K562 (cell line): Measurements from ENCODE around the gene SPAG16. TPM values are rescaled to one million over a fixed set of nuclear protein-coding genes. Genes with fewer than 3 reads are reported as not detected.

Experiments
- ATAC-seq: fragments of 200-7000 bp; cut with Tn5 transposase; 3 replicates; pipeline ENCODE4 v1.9.1; 2020; ENCODE audit warnings: moderate library complexity
- BruUV-seq: library from RNA; stranded (reverse); fragments of 400-500 nt; replicated peaks from 2 replicates; lab custom pipeline; 2021; lab: Mats Ljungman, UMichigan
- CTCF ChIA-PET: fragments of 300-600 bp; formaldehyde crosslinking; extraction: SDS; loops from one replicate; lab custom pipeline; 2021; ENCODE audit warnings: low intra/inter-chr PET ratio; lab: Yijun Ruan, JAX
- POLR2A ChIA-PET: fragments of 300-600, 350-650 bp; sonication (Branson Sonifier 250); formaldehyde crosslinking; extraction: SDS; loops from one replicate; lab custom pipeline; 2021; ENCODE audit warnings: antibody characterized with exemption, inconsistent platforms; lab: Yijun Ruan, JAX
- DNase-seq, 4 experiments: peaks; one replicate each; pipeline versions ENCODE4 v3.0.0 to v3.0.0-alpha.2; 2011 to 2018; ENCODE audit warnings: low spot score in 3 of 4, mixed read lengths in 3 of 4; ENCODE audit errors: extremely low read depth in 1 of 4
- FAIRE-seq: peaks from 2 replicates; lab custom pipeline; 2011; peaks lifted over from hg19 to GRCh38; lab: Jason Lieb, UNC
- H2AFZ ChIP-seq: 2 replicates; pipeline ENCODE4 v1.6.0; 2011; ENCODE audit warnings: low read depth, low read length, control low read depth, inconsistent platforms
- H3K27ac ChIP-seq: fragments of 200-600 bp; 3 replicates; pipeline ENCODE4 v1.8.0; 2011; ENCODE audit warnings: low read depth, mild to moderate bottlenecking, control low read depth, inconsistent platforms, low read length, moderate library complexity, mixed read lengths; ENCODE audit errors: extremely low read depth
- H3K27me3 ChIP-seq, 2 experiments: fragments of 300-600 bp in 1 of 2; 2 replicates in 1 of 2; 3 replicates in 1 of 2; pipeline versions ENCODE4 v1.6.0 to v1.8.0; 2011; ENCODE audit warnings: inconsistent platforms in 2 of 2, low read length in 2 of 2, mild to moderate bottlenecking in 1 of 2, mixed read lengths in 1 of 2, moderate library complexity in 1 of 2; ENCODE audit not compliant: control insufficient read depth in 2 of 2, insufficient read depth in 2 of 2
- H3K36me3 ChIP-seq: fragments of 300-600 bp; 3 replicates; pipeline ENCODE4 v1.8.0; 2011; ENCODE audit warnings: mild to moderate bottlenecking, low read length, inconsistent platforms; ENCODE audit not compliant: control insufficient read depth, insufficient read depth
- H3K4me1 ChIP-seq, 2 experiments: fragments of 200-600 bp in 1 of 2; replicated peaks in 1 of 2; 2 replicates in 1 of 2; 3 replicates in 1 of 2; pipeline versions ENCODE4 v1.5.1 to v1.8.0; 2011; ENCODE audit warnings: inconsistent platforms in 2 of 2, low read length in 2 of 2, mild to moderate bottlenecking in 1 of 2, mixed read lengths in 1 of 2, moderate library complexity in 1 of 2; ENCODE audit not compliant: control insufficient read depth in 2 of 2, insufficient read depth in 2 of 2
- H3K4me2 ChIP-seq: 2 replicates; pipeline ENCODE4 v1.6.1; 2011; ENCODE audit warnings: low read length, control low read depth, inconsistent platforms, mixed read lengths; ENCODE audit not compliant: insufficient read depth
- H3K4me3 ChIP-seq: fragments of 200-600 bp; sonication (generic), shearing (Covaris generic); 2 replicates; pipeline ENCODE4 v1.5.1; 2016; ENCODE audit warnings: control low read depth, inconsistent platforms
- H3K79me2 ChIP-seq: fragments of 200-600 bp; 3 replicates; pipeline ENCODE4 v1.8.0; 2011; ENCODE audit warnings: low read length, inconsistent platforms; ENCODE audit not compliant: control insufficient read depth, insufficient read depth
- H3K9ac ChIP-seq, 2 experiments: 2 replicates each; pipeline versions ENCODE4 v1.6.0 to v1.6.1; 2011; ENCODE audit warnings: low read depth in 2 of 2, low read length in 2 of 2, control low read depth in 1 of 2, inconsistent platforms in 1 of 2, mild to moderate bottlenecking in 1 of 2, mixed read lengths in 1 of 2; ENCODE audit not compliant: insufficient read depth in 1 of 2
- H3K9me1 ChIP-seq: one replicate; pipeline ENCODE4 v1.6.0; 2011; ENCODE audit warnings: inconsistent platforms, mild to moderate bottlenecking, low read length, moderate library complexity; ENCODE audit not compliant: control insufficient read depth, insufficient read depth
- H3K9me3 ChIP-seq: replicated peaks from 2 replicates; pipeline ENCODE4 v1.5.1; 2011; ENCODE audit warnings: low read depth, low read length, inconsistent platforms; ENCODE audit not compliant: control insufficient read depth, insufficient read depth
- H4K20me1 ChIP-seq: replicated peaks from 2 replicates; pipeline ENCODE4 v1.6.1; 2011; ENCODE audit warnings: low read length, inconsistent platforms, mixed read lengths; ENCODE audit not compliant: control insufficient read depth, insufficient read depth
- BACH1 ChIP-seq: fragments of 200-800 bp; sonication (Bioruptor generic); IDR thresholded peaks from 2 replicates; pipeline ENCODE4 v1.6.1; 2016; ENCODE audit warnings: missing genetic modification characterization, missing compliant biosample characterization
- BRD9 ChIP-seq: fragments of 450-650 bp; IDR thresholded peaks from 2 replicates; pipeline ENCODE4 v1.6.1; 2018; ENCODE audit warnings: low read depth; ENCODE audit not compliant: partially characterized antibody
- CSDE1 ChIP-seq, 2 experiments: fragments of 450-650 bp; IDR thresholded peaks; 2 replicates each; pipeline ENCODE4 v1.6.1; 2016; ENCODE audit warnings: mild to moderate bottlenecking in 1 of 2
- HCFC1 ChIP-seq: IDR thresholded peaks from 2 replicates; pipeline ENCODE4 v1.6.1; 2012; ENCODE audit warnings: low read depth, low read length, improper control_type of control experiment
- MAFG ChIP-seq: fragments of 450-650 bp; conservative IDR thresholded peaks from 2 replicates; pipeline ENCODE4 v1.6.1; 2016; ENCODE audit warnings: missing genetic modification characterization, missing compliant biosample characterization
- PTRF ChIP-seq: fragments of 450-650 bp; IDR thresholded peaks from 2 replicates; pipeline ENCODE4 v1.6.1; 2016; ENCODE audit warnings: mild to moderate bottlenecking, missing genetic modification characterization, missing compliant biosample characterization
- RBM34 ChIP-seq: fragments of 200-400 bp; formaldehyde crosslinking; IDR thresholded peaks from 2 replicates; pipeline ENCODE4 v1.6.1; 2018; ENCODE audit warnings: low read length, borderline replicate concordance; ENCODE audit not compliant: insufficient read depth
- RHOXF2B ChIP-seq: fragments of 250-450 bp; sonication (Bioruptor Pico); conservative IDR thresholded peaks from 2 replicates; pipeline ENCODE4 v1.5.1; 2021
- ZBTB17 ChIP-seq: fragments of 450-650 bp; formaldehyde crosslinking; IDR thresholded peaks from 2 replicates; pipeline ENCODE4 v1.4.0; 2020; ENCODE audit warnings: mild to moderate bottlenecking
- ZNF121 ChIP-seq: sonication (generic); formaldehyde crosslinking; conservative IDR thresholded peaks from 2 replicates; pipeline ENCODE4 v1.8.0; 2022; ENCODE audit warnings: missing genetic modification reagents
- ZNF146 ChIP-seq: IDR thresholded peaks from one replicate; pipeline ENCODE4 v1.6.1; 2018; ENCODE audit warnings: missing compliant biosample characterization; ENCODE audit not compliant: unreplicated experiment
- WGBS: fragments of 100-300 bp; shearing (Covaris generic); methylation state at CpG from one replicate; pipeline ENCODE4 v1.1.6; 2016; ENCODE audit warnings: low coverage, mixed read lengths; ENCODE audit not compliant: insufficient coverage; ENCODE audit errors: missing lambda C conversion rate; 5-methylcytosine and 5-hydroxymethylcytosine counted together
- in situ Hi-C: fragments of 300-500 bp; cut with MboI; formaldehyde crosslinking; loops from 4 replicates; pipeline ENCODE4 v1.15.0; 2018; ENCODE audit warnings: inconsistent platforms, mixed read lengths
- intact Hi-C: fragments of 100-400 bp; cut with micrococcal nuclease; formaldehyde crosslinking; loops from 2 replicates; pipeline ENCODE4 v1.14.2; 2022
- polyA plus RNA-seq, 8 experiments: library from polyadenylated mRNA; depleted of rRNA in 4 of 8; stranded (reverse) in 5 of 8; unstranded in 3 of 8; fragments of >200 nt; fragmentation: Nextera tagmentation in 2 of 8; fragmentation: Illumina TruSeq in 1 of 8; extraction: Ambion mirVana in 2 of 8; extraction: Trizol in 1 of 8; gene quantifications; 2 replicates each; pipeline versions ENCODE4 v1.2.1 to v1.2.3, GENCODE V29; 2011 to 2014; ENCODE audit warnings: inconsistent platforms in 1 of 8, missing spikeins in 1 of 8
- total RNA-seq, 7 experiments: library from RNA; depleted of rRNA in 6 of 7; stranded (reverse); fragments of >200 nt in 6 of 7; fragmentation: Illumina TruSeq in 2 of 7; extraction: Trizol in 2 of 7; gene quantifications; 2 replicates each; pipeline versions ENCODE4 v1.2.1 to v1.2.3, GENCODE V29; 2011 to 2021; ENCODE audit warnings: low replicate concordance in 1 of 7
- TF ChIP-seq, protein P1 (sequence below): fragments of 450-650 bp; IDR thresholded peaks from 2 replicates; pipeline ENCODE4 v1.6.1; 2016; ENCODE audit warnings: antibody characterized with exemption

SPAG16 gene
- total and polyA plus RNA-seq, 9 of the 15 experiments (the other 6 are each of a cell fraction or from before 2014, with no cell fraction given): 0.98 to 5.9 (median 3.5) TPM

DNA sequence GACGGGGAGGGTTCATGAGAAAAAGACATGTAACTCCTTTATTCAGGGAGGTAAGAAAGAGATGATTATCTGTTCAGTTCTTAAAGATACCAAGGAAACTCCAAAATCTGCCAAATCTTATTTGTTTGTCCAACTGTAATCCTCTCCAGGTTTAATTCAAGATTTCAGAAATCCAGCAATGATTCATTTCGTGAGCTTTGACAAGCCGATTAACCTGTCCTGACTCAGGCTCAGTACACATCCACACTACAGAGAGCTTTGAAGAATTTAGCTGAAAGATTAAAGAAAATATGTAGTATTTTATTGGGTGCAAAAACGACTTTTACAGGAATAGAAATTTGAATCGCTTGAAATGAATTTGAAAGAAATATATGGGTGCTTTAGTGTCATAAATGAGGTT, 1.1 kb downstream of the SPAG16 start:
- Histone ChIP-seq H3K27ac (no peak overlapping the region), H3K36me3 (no peaks in the 10 kb centered on the region), H3K9me1 (no peaks in the 10 kb centered on the region), H3K4me1 (peaks cover 0 to 4% of the 10 kb centered on the region in 2 experiments; a peak in 1 of 5 replicates), H4K20me1 (no peaks in the 10 kb centered on the region), H3K27me3 (no peaks in the 10 kb centered on the region), H3K4me3 (no peak overlapping the region), H2AFZ (no peak overlapping the region), H3K9ac (no peak overlapping the region), H3K4me2 (no peak overlapping the region), H3K9me3 (no peaks in the 10 kb centered on the region), H3K79me2 (no peaks in the 10 kb centered on the region)
- no TSS peak for BruUV-seq
- ChIA-PET CTCF (no interaction called here), POLR2A (no interaction called here)
- TF ChIP-seq BRD9: no peak
- TF ChIP-seq CSDE1 (IDR thresholded peaks at IDR 0.05): no peak
- TF ChIP-seq PTRF: no peak
- TF ChIP-seq, protein P1, sequence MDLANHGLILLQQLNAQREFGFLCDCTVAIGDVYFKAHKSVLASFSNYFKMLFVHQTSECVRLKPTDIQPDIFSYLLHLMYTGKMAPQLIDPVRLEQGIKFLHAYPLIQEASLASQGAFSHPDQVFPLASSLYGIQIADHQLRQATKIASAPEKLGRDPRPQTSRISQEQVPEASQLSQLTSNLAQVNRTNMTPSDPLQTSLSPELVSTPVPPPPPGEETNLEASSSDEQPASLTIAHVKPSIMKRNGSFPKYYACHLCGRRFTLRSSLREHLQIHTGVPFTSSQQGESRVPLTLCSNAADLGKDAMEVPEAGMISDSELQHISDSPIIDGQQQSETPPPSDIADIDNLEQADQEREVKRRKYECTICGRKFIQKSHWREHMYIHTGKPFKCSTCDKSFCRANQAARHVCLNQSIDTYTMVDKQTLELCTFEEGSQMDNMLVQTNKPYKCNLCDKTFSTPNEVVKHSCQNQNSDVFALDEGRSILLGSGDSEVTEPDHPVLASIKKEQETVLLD: no peak
- no peak for TF ChIP-seq MAFG (tag)
- no peak for TF ChIP-seq BACH1
- no peak for TF ChIP-seq ZNF121 (CRISPR knock-in tag)
- no peak for TF ChIP-seq RBM34
- no peak for TF ChIP-seq RHOXF2B (CRISPR knock-in tag)
- no peak for TF ChIP-seq ZNF146 (CRISPR knock-in tag)
- TF ChIP-seq ZBTB17 (CRISPR knock-in tag): no peak
- no peak for TF ChIP-seq HCFC1
- in situ Hi-C loops: no loop called here
- 12% methylated on average over 5 of the region's 5 CpGs for WGBS
- intact Hi-C loops: no loop called here
- ATAC-seq (no peak), DNase-seq (no peak), FAIRE-seq (no peak)
